A172 (cell line): ENCODE results near the gene SWSAP1. TPM values are rescaled to one million over a fixed set of nuclear protein-coding genes. Genes with fewer than 3 reads are reported as not detected.
"Not testable (repeated sequence)": the region's sequence is repeated elsewhere in the genome, so short reads cannot be mapped to it uniquely, and the experiment has no call there.

Experiments used
- DNase-seq: peaks from one replicate; pipeline ENCODE4 v3.0.0-alpha.2; 2015; ENCODE audit warnings: low spot score
- total RNA-seq: library from RNA; depleted of rRNA; stranded (reverse); fragments of >200 nt; shearing (Covaris generic); gene quantifications from 2 replicates; pipeline ENCODE4 v1.2.3, GENCODE V29; 2014; rRNA removed

SWSAP1 gene, protein sequence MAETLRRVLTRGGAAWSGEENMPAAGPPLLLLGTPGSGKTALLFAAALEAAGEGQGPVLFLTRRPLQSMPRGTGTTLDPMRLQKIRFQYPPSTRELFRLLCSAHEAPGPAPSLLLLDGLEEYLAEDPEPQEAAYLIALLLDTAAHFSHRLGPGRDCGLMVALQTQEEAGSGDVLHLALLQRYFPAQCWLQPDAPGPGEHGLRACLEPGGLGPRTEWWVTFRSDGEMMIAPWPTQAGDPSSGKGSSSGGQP
- total RNA-seq: 0.65 and 1.6 TPM in 2 replicates

DNA sequence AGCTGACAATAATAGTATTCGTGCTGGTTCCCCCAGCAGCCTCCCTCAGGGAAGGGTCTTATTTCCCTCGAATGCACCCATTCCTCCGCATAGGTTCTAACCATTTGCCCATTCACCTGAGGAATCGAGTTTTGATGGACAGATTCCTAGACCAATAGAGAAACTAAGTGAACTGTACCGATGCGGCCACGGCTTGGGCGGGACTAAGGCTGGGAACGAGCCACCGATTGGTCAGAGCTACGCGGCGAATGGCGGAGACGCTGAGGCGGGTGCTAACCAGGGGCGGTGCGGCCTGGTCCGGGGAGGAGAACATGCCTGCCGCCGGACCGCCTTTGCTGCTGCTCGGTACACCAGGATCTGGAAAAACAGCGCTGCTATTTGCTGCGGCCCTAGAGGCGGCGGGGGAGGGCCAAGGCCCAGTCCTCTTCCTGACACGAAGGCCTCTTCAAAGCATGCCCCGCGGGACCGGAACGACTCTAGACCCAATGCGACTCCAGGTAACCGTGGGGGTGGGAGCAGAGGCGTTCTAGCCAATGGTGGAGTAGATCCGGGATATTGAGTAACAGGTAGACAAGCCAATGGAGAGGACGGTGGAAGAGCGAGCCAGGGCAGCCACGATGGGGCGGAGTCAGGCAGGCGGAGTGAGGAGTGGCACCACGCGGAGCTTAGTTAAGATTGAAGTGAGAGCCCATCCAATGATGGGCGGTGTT lies at the start of gene SWSAP1:
SWSAP1 (plus strand) TSS at position 234 of the 710 bp plus-strand sequence; CDS start at position 249, 15 bp downstream.
- peak; percentile 100 for DNase-seq

- DNase-seq: no peak
These were observed 49.6 kb upstream of the SWSAP1 start for GRCh38 chr19:11324748-11325389.

DNA sequence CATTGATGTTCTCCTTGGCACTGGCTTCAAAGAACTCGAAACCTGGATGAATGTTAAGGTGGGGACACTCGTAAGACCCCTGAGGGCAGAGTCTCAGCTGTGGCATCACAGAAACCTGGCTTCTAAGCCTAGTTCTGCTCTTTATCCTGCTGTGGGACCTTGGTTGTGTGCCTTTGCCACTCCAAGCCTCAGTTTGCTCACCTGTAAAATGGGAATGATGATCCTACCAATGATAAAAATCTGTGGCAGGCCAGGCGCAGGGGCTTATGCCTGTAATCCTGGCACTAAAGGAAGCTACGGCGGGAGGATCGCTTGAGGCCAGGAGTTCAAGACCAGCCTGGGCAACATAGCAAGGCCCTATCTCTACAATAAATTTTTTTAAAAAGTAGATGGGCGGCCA lies 48.9 kb upstream of the SWSAP1 start:
- no peak for DNase-seq

GRCh38 chr19:11330127-11330526 lies 44.3 kb upstream of the SWSAP1 start:
- DNase-seq: no peak

GRCh38 chr19:11331502-11331901 lies 43.0 kb upstream of the SWSAP1 start:
- no peak for DNase-seq

DNA sequence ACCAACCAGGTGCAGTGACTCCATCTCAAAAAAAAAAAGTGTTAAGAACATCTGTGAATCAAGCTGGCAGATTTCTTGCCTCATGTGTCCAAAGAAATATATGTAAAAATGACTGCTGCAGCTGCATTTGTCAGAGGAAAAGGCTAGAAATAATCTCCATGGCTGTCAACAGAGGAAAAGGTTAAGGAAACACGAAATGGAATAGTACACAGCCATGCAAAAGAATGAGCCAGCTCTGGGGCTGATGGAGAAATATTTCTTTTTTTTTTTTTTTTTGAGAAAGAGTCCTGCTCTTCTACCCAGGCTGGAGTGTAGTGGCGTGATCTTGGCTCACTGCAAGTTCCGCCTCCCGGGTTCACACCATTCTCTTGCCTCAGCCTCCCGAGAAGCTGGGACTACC lies 41.6 kb upstream of the SWSAP1 start:
- no peak for DNase-seq

DNA sequence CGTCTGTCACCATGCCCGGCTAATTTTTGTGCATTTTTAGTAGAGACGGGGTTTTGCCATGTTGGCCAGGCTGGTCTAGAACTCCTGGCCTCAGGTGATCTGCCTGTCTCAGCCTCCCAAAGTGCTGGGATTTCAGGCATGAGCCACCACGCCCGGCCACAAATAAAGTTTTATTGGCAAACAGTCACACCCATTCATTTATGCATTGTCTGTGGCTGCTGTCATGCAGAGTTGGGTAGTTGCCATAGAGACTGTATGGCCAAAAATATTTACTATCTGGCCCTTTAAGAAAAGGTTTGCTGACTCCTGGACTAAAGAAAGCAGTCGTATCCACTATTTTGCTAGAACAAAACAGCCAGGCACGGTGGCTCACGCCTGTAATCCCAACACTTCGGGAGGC lies 40.6 kb upstream of the SWSAP1 start:
- peak; percentile 35 for DNase-seq

- DNase-seq: no peak
These were observed 38.9 kb upstream of the SWSAP1 start for GRCh38 chr19:11335449-11336146.

GRCh38 chr19:11337080-11337479 lies 37.4 kb upstream of the SWSAP1 start:
- no peak for DNase-seq

- no peak for DNase-seq
These were observed 36.3 kb upstream of the SWSAP1 start for GRCh38 chr19:11338121-11338520.

DNA sequence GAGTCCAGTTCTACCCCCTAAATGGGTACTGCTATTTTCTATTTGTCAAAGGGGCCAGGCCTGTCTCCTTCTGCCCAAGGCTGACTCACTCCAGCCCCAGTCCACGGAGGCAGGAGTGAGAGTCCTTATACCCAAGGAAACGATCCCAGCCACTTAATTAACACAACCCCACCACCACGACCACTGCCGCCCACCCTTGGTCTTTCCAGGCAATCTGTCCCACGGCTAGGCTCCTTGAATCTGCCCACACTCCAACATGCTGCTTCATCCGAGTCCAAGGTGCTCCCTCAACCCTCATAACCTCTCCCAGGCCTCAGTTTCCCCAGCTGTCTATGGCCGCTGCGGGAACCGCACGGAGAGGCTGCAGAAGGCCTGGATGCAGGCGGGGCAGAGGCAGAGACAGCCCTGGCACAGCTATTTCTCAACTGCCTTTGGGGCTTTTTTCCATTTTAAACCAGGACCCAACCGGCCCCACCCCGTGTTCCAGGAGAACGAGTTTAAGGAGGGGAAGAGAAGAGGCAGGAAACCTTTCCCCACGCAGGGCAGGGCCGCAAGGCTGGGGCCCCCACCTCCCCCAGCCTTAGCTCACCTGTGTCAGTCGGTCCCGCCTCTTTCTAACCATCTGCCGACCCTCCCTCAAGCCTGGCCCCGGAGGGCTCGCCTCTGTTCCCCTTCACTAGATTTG lies 35.8 kb upstream of the SWSAP1 start:
- no peak for DNase-seq

- DNase-seq: peak; percentile 41
These were observed 35.0 kb upstream of the SWSAP1 start, which contains the start of gene RAB3D for GRCh38 chr19:11339254-11340098. TSS of gene RAB3D (minus strand) at chr19:11339657. CDS start at chr19:11337399, 2,258 bp downstream.

DNA sequence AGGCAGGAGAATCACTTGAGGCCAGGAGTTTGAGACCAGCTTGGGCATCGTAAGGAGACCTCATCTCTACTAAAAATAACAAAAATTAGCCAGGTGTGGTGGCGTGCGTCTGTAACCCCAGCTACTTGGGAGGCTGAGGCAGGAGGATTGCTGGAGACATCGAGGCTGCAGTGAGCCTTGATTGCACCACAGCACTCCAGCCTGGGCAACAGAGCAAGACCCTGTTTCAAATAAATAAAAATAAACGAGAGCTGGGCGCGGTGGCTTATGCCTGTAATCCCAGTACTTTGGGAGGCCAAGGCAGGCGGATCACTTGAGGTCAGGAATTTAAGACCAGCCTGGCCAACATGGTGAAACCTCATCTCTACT lies 34.4 kb upstream of the SWSAP1 start:
- not testable (repeated sequence) for DNase-seq

DNA sequence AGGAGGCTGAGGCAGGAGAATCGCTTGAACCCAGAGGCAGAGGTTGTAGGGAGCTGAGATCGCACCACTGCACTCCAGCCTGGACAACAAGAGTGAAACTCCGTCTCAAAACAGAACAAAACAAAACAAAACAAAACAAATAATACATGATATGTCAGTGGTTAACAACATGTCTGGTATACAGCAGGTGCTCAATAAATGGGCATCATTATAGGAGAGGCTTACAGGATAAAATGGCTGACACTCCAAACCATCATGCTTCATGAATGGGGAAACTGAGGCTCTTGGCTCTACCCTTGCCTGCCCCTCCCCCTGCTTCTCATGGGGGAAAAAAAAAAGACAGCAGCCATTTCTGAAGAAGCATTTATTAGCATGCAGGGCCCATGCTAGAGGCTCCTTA lies 32.0 kb upstream of the SWSAP1 start:
- DNase-seq: no peak

- DNase-seq: no peak
These were observed 29.2 kb upstream of the SWSAP1 start for GRCh38 chr19:11345122-11345803.

DNA sequence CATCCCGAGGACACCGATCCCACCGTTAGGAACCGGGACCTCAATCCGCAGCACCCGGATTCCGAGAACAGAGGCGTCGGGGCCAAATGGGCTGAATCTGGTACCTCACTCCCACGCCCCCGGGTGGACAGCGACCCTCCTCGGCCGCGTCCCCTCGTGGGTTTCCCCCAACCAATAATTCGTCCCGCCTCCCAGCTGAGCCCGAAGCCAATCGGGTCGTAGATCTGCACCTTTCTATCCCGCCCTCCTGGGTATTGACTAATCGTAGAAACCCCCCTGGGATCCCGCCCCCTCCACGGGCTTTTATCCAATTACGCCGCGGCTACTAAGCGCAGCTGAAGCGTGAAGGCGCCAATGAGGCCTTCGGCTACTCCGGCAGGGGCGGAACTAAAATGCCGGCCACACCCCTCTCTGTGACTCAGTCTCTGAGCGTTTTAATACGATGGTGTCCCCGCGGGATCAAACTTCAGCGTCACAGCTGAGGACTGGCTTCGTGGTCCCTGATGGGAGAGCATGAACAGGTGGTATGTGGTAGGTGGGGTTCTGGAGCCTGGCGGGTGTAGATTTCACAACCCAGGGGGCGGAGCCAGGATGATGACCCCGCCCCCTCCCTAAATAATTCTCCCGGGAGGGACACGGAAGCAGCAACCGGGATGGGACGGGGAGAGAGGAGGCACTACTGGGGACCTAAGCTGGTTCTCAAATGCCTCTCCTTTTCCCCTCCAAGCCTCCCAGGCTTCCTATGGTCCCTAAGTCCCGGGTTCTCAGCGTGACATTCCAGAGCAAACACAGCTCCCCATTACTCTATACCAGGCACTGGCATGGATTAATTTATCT lies 28.1 kb upstream of the SWSAP1 start, which contains the start of the genes CCDC159 and TMEM205:
CCDC159 (plus strand) TSS at position 416 of the 837 bp plus-strand sequence; CDS start at position 504, 88 bp downstream.
TMEM205 (minus strand) TSS at position 165 of the 837 bp plus-strand sequence. CDS start 649 bp downstream, outside the sequence.
- DNase-seq: peak; percentile 99

GRCh38 chr19:11347546-11348039 lies 26.9 kb upstream of the SWSAP1 start:
- no peak for DNase-seq

DNA sequence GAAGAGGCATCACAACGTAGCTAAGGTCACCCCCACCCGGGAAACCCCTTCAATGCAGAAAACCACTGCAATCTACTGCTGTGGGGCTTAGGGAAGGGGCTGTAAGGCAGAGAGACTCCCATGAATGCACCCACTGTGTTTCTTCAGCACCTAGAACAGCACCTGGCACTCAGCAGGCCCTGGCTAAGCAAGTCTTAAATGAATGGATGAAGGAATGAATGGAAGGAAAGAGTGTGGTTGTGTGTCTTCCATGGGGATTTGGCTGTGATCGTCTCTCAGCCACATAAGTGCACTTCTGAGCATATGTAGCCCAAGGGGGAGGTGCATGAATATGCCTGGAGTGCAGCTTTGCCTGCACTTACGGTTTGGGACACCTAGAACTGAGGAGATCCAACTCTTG lies 25.3 kb upstream of the SWSAP1 start:
- DNase-seq: no peak

DNA sequence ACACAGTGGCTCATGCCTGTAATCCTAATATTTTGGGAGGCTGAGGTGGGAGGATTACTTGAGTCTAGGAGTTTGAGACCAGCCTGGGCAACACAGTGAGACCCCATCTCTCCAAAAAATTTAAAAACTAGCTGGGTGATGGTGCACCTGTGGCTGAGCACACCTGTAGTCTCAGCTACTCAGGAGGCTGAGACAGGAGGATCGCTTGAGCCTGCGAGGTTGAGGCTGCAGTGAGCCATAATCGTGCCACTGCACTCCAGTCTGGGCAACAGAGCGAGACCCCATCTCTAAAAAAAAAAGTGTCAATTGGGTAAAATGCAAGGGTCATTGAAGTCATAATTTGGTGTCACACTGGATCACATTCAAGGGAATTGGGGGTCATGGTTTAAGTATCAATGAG lies 20.4 kb upstream of the SWSAP1 start:
- not testable (repeated sequence) for DNase-seq
